ENCODE results near the gene CTSH.

DNA sequence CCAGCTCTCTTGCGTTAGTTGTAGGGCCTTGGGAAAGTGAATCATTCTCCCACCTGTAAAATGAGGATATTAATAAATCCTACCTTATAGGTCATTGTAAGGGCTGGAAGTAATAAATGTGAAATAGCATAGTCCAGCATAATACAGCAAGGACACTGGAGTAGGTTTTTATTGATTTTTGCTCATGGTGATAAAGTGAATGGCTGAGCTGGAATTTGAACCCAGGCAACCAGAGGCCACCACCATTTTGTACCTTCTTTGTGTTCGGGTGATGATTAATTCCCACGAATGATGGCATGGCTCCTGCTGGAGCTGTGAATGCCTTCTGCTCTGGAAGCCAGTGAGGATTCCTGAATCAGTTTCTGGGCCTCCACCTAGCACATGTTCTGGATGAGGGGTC, 31.8 kb downstream of the CTSH start:
- no peak for TF ChIP-seq POLR2A (IDR thresholded peaks at IDR 0.05; ENCODE audit: low read depth, low read length)
- no peak for TF ChIP-seq POLR2AphosphoS5 (IDR thresholded peaks at IDR 0.05; ENCODE audit: low read depth, low read length)
